Measurements from ENCODE around the gene RFX2. TPM values are rescaled to one million over a fixed set of nuclear protein-coding genes. Genes with fewer than 3 reads are reported as not detected.

The RFX2 gene
- total and polyA plus RNA-seq, 9 of the 15 experiments (the other 6 are each of a cell fraction or from before 2014, with no cell fraction given), result 3.6 to 18.7 (median 8.7) TPM

GRCh38 chr19:5990289-5990797, 120.0 kb downstream of the RFX2 start (continued):
- TF ChIP-seq NR2C1 (IDR thresholded peaks at IDR 0.05) (no peak), NR2C1 (tag; IDR thresholded peaks at IDR 0.05) (no peak), PHF8 (IDR thresholded peaks at IDR 0.05; ENCODE audit: borderline replicate concordance, low read length) (peak; percentile 38; the same call in 1 of the 2 replicates), SNAPC5 (CRISPR knock-in tag; IDR thresholded peaks at IDR 0.05) (no peak), TAF1 (IDR thresholded peaks at IDR 0.05; ENCODE audit: control insufficient read depth, extremely low read depth, insufficient read depth, low read length, severe bottlenecking) (peak; percentile 71), SMAD2 (IDR thresholded peaks at IDR 0.05; ENCODE audit: low read depth, low read length) (no peak), ZKSCAN3 (CRISPR knock-in tag; IDR thresholded peaks at IDR 0.05) (no peak), E2F5 (CRISPR knock-in tag; IDR thresholded peaks at IDR 0.05) (no peak), KLF10 (CRISPR knock-in tag; IDR thresholded peaks at IDR 0.05) (no peak), ELF2 (CRISPR knock-in tag; IDR thresholded peaks at IDR 0.05) (no peak), BRF1 (IDR thresholded peaks at IDR 0.05; ENCODE audit: borderline replicate concordance, extremely low read depth, insufficient read length) (no peak), HLTF (IDR thresholded peaks at IDR 0.05) (no peak), PCBP1 (IDR thresholded peaks at IDR 0.05; ENCODE audit: low read depth, low read length, poor library complexity, severe bottlenecking) (no peak), THRB (CRISPR knock-in tag; conservative IDR thresholded peaks at IDR 0.05) (no peak), RCOR1 (IDR thresholded peaks at IDR 0.05; ENCODE audit: borderline replicate concordance in 1 of 2, low read depth in 2 of 2, low read length in 2 of 2) (0 out of 4 replicates have a peak, but pooled peaks of 1 of the 2 experiments have one; percentile 28), XRCC3 (IDR thresholded peaks at IDR 0.05) (no peak), ARID1B (IDR thresholded peaks at IDR 0.05) (no peak), E2F1 (CRISPR knock-in tag; IDR thresholded peaks at IDR 0.05) (no peak), ZNF57 (CRISPR knock-in tag; IDR thresholded peaks at IDR 0.05) (no peak), RNF2 (IDR thresholded peaks at IDR 0.05) (no peak), YY1 (IDR thresholded peaks at IDR 0.05; ENCODE audit: borderline replicate concordance in 1 of 3, control insufficient read depth in 1 of 3, extremely low read depth in 1 of 3, insufficient read depth in 3 of 3, insufficient read length in 1 of 3, insufficient replicate concordance in 2 of 3, low read depth in 1 of 3, low read length in 2 of 3) (peak; percentile 67 to 93 (median 88)), EP400 (IDR thresholded peaks at IDR 0.05) (no peak)
